ENCODE data around the gene ZBED4. TPM values are rescaled to one million over a fixed set of nuclear protein-coding genes. Genes with fewer than 3 reads are reported as not detected.
"Not testable (repeated sequence)": the region's sequence is repeated elsewhere in the genome, so short reads cannot be mapped to it uniquely, and the experiment has no call there.

Gene ZBED4
- total RNA-seq, 1 donor = 13.4 TPM

GRCh38 chr22:49812838-49813237 lies 40.8 kb upstream of the ZBED4 start:
- DNase-seq (ENCODE audit: low read depth) = peak; percentile 32
- TF ChIP-seq CTCF (IDR thresholded peaks at IDR 0.05; ENCODE audit: insufficient read depth, low read depth, low read length) = no peak
- no peak overlapping the region for H3K4me3 ChIP-seq (ENCODE audit: low read depth, low read length)

DNA sequence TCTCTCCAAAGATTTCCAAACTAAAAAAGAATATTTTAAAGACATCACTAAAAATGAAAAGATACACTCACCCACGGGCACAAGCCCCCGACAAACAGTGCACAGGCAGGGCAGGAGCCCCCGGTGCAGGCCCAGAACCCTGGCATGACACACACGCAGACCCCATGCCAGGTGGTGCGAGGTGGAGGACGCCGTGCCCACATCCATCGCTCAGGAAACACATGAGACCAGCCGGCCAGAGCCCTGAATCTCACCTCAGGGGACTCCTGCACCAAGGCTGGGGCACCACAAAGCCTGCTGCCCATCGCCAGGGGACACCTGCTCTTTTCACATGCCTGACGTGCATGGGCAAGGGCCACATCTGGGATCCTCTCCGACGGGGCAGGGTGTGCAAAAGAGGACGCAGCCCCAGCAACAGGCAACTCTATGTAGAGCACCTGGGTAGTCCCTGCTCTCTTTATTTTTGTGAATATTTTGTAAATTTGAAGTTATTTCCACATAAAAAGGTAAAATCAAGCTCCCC lies 39.4 kb upstream of the ZBED4 start:
- no peak for TF ChIP-seq CTCF (IDR thresholded peaks at IDR 0.05; ENCODE audit: insufficient read depth, low read depth, low read length)
- no peak for DNase-seq (ENCODE audit: low read depth)
- no peak overlapping the region for H3K4me3 ChIP-seq (ENCODE audit: low read depth, low read length)

DNA sequence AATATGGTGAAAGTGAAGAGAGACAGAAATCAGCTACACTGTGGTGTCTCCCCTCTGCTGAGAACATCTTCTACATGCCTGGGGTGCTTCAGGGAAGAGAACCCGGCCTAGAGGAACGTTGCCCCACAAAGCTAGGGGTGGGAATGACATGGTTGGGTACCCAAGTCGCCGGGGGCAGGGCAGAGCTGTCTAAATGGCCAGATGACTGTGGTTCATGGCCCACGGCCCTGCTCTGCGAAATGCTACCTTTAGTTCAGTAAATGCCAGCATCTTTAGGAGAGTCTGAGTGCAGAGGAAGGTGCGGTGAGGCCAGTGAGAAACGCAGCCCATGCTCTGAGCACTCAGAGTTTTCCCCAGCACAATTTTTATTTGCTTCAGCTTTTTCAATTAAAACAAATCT lies 38.8 kb upstream of the ZBED4 start:
- no peak for TF ChIP-seq CTCF (IDR thresholded peaks at IDR 0.05; ENCODE audit: insufficient read depth, low read depth, low read length)
- DNase-seq (ENCODE audit: low read depth) = no peak
- H3K4me3 ChIP-seq (ENCODE audit: low read depth, low read length) = no peak overlapping the region

DNA sequence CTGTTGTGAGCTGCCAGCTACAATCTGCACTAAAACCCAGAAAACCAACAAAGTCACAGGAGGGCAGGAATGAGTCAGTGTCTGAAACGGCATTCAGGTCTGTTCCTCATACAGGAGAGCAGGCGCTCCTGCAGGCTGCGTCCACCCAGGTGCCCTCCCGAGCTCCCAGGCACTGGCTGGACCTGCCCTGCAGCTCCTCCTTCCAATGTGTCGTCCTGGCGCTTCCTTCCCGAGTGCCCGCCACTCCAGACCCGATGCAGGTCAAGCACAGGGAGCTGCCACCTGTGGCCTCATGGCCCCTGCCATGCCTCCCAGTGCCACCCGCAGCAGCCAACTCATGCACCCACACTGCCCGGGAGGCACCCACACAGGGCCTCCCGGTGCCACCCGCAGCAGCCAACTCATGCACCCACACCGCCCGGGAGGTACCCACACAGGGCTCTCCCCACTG lies 38.0 kb upstream of the ZBED4 start:
- no peak for TF ChIP-seq CTCF (IDR thresholded peaks at IDR 0.05; ENCODE audit: insufficient read depth, low read depth, low read length)
- no peak for DNase-seq (ENCODE audit: low read depth)

DNA sequence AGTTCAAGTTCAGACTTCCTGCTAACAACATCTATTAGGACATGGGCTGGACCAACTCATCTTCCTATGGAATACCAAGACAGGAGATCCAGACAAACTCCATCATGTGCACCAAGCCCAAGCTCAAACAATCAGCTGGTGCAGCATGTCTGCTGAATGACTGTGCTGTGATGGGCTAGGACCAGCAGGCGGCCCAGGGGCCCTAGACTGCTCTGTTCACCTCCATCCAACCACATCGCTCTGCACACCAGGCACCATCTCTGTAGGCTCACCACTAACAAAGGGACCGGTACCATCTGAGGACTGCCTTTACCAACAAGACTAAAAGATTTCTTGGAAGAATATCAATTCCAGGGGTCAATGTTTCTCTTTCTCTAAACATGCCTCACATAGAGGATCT lies 36.3 kb upstream of the ZBED4 start:
- DNase-seq (ENCODE audit: low read depth) = no peak
- TF ChIP-seq CTCF (IDR thresholded peaks at IDR 0.05; ENCODE audit: insufficient read depth, low read depth, low read length) = no peak
- no peak overlapping the region for H3K4me3 ChIP-seq (ENCODE audit: low read depth, low read length)

More for the DNA sequence above, 38.0 kb upstream of the ZBED4 start:
- H3K4me3 ChIP-seq (ENCODE audit: low read depth, low read length) = no peak overlapping the region

DNA sequence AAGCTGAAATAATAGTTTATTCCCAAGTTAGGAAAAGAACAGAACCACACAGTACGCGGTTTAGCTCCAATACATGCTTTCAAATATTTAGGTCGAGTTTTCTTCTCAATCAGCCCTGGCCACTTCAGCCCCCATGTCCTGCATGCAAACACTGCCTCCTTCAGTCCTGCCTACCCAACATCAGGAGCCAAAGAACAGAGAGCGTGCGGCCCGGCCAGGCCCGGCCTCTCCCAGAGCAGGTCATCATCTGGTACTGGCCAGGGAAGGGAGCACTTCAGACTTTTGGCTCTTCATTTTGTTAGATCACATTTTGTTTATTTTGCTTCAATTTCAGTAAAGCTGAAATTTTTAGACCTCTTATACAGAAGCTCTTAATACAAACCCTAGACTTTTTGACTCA lies 32.7 kb upstream of the ZBED4 start:
- no peak for TF ChIP-seq CTCF (IDR thresholded peaks at IDR 0.05; ENCODE audit: insufficient read depth, low read depth, low read length)
- DNase-seq (ENCODE audit: low read depth) = no peak

DNA sequence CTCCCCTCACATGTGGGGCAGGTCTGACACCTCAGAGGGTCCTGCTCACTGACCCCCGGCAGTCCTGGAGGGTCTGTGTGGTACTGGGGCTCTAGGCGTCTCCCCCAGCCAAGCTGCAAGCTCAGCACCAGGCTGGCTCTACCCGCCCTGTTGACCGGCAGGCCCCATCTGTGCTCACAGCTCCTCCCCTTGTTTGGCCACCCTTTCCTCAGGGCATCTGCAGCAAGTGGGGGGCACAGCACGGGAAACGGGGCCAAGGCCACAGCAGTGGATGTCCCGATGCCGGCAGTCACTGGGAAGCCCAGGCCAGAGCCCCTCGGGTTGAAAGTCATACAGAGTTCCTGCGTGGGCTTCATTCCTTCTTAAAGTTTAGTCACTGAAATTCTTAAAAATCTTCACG lies 31.9 kb upstream of the ZBED4 start:
- H3K4me3 ChIP-seq (ENCODE audit: low read depth, low read length); DNase-seq (ENCODE audit: low read depth): not testable (repeated sequence)

More for the DNA sequence above, 32.7 kb upstream of the ZBED4 start:
- no peak overlapping the region for H3K4me3 ChIP-seq (ENCODE audit: low read depth, low read length)

All from fibroblast of villous mesenchyme (primary cell).